HEK293 (cell line): ENCODE measurements around the gene ANKRD44.

Experiments used
- CTCF ChIA-PET: fragments of 350-600 bp; formaldehyde crosslinking; extraction: SDS; loops from one replicate; lab custom pipeline; 2021; ENCODE audit warnings: antibody characterized with exemption; lab: Yijun Ruan, JAX
- POLR2A ChIA-PET: fragments of 300-600 bp; formaldehyde crosslinking; extraction: SDS; loops from one replicate; lab custom pipeline; 2020; ENCODE audit warnings: antibody characterized with exemption, inconsistent platforms; lab: Yijun Ruan, JAX
- H3K27ac ChIP-seq: fragments of 200-500 bp; sonication (Bioruptor generic); 2 replicates; pipeline ENCODE4 v1.5.1; 2014; ENCODE audit warnings: low read depth, low read length, control low read depth, inconsistent platforms; ENCODE audit errors: extremely low read depth
- H3K36me3 ChIP-seq, 2 experiments: fragments of 200-500 bp in 1 of 2; sonication (Bioruptor generic) in 1 of 2; 1 replicate in 1 of 2; 2 replicates in 1 of 2; pipeline ENCODE4 v1.5.1; 2014 to 2017; ENCODE audit warnings: inconsistent platforms in 2 of 2, low read length in 2 of 2; ENCODE audit not compliant: control insufficient read depth in 2 of 2, insufficient read depth in 1 of 2
- H3K4me1 ChIP-seq: fragments of 200-500 bp; sonication (Bioruptor generic); 2 replicates; pipeline ENCODE4 v1.5.1; 2014; ENCODE audit warnings: mild to moderate bottlenecking, low read length, inconsistent platforms; ENCODE audit not compliant: control insufficient read depth, insufficient read depth
- H3K4me3 ChIP-seq: 2 replicates; pipeline ENCODE4 v1.5.1; 2011; ENCODE audit warnings: low read depth, mild to moderate bottlenecking, control low read depth, low read length, moderate library complexity
- H3K9me3 ChIP-seq: fragments of 200-500 bp; sonication (Bioruptor generic); 2 replicates; pipeline ENCODE4 v1.5.1; 2014; ENCODE audit warnings: low read depth, low read length, inconsistent platforms; ENCODE audit not compliant: control insufficient read depth, insufficient read depth
- AEBP2 ChIP-seq: fragments of 450-650 bp; formaldehyde crosslinking; IDR thresholded peaks from 2 replicates; pipeline ENCODE4 v1.5.1; 2016; ENCODE audit warnings: missing biosample characterization, missing genetic modification characterization, borderline replicate concordance
- GFI1B ChIP-seq: fragments of 450-650 bp; formaldehyde crosslinking; IDR thresholded peaks from 2 replicates; pipeline ENCODE4 v1.5.1; 2016; ENCODE audit warnings: missing biosample characterization, missing genetic modification characterization
- HOXA7 ChIP-seq: sonication (generic); formaldehyde crosslinking; IDR thresholded peaks from 2 replicates; pipeline ENCODE4 v1.8.1; 2022; ENCODE audit warnings: missing genetic modification reagents, borderline replicate concordance
- IKZF3 ChIP-seq: fragments of 450-650 bp; IDR thresholded peaks from 2 replicates; pipeline ENCODE4 v1.5.0; 2018; ENCODE audit warnings: missing biosample characterization, mild to moderate bottlenecking, missing genetic modification characterization, moderate library complexity
- KLF16 ChIP-seq: fragments of 450-650 bp; formaldehyde crosslinking; IDR thresholded peaks from 2 replicates; pipeline ENCODE4 v1.5.1; 2017; ENCODE audit warnings: missing biosample characterization, missing genetic modification characterization
- MEIS1 ChIP-seq: sonication (generic); formaldehyde crosslinking; IDR thresholded peaks from 2 replicates; pipeline ENCODE4 v1.8.1; 2022; ENCODE audit warnings: missing genetic modification reagents, mild to moderate bottlenecking, borderline replicate concordance
- MZF1 ChIP-seq: fragments of 450-650 bp; formaldehyde crosslinking; IDR thresholded peaks from 2 replicates; pipeline ENCODE4 v1.5.1; 2017; ENCODE audit warnings: missing biosample characterization, missing genetic modification characterization, borderline replicate concordance
- PATZ1 ChIP-seq: fragments of 450-650 bp; formaldehyde crosslinking; IDR thresholded peaks from 2 replicates; pipeline ENCODE4 v1.5.1; 2016; ENCODE audit warnings: missing biosample characterization, missing genetic modification characterization
- SETDB1 ChIP-seq: IDR thresholded peaks from one replicate; pipeline ENCODE4 v1.6.1; 2017; ENCODE audit warnings: mild to moderate bottlenecking, low read length, moderate library complexity, mixed read lengths; ENCODE audit not compliant: insufficient read length
- SP7 ChIP-seq: fragments of 450-650 bp; formaldehyde crosslinking; IDR thresholded peaks from 2 replicates; pipeline ENCODE4 v1.5.1; 2016; ENCODE audit warnings: missing biosample characterization, missing genetic modification characterization
- ZNF112 ChIP-seq: fragments of 450-650 bp; formaldehyde crosslinking; IDR thresholded peaks from 2 replicates; pipeline ENCODE4 v1.5.0; 2017; ENCODE audit warnings: missing biosample characterization, missing genetic modification characterization
- ZNF133 ChIP-seq: fragments of 450-650 bp; formaldehyde crosslinking; IDR thresholded peaks from 2 replicates; pipeline ENCODE4 v1.5.1; 2016; ENCODE audit warnings: missing biosample characterization, missing genetic modification characterization
- ZNF140 ChIP-seq: fragments of 450-650 bp; formaldehyde crosslinking; IDR thresholded peaks from 2 replicates; pipeline ENCODE4 v1.5.1; 2016; ENCODE audit warnings: missing biosample characterization, missing genetic modification characterization
- ZNF2 ChIP-seq: fragments of 450-650 bp; formaldehyde crosslinking; IDR thresholded peaks from 2 replicates; pipeline ENCODE4 v1.5.1; 2016; ENCODE audit warnings: missing biosample characterization, missing genetic modification characterization
- ZNF221 ChIP-seq: fragments of 450-650 bp; formaldehyde crosslinking; IDR thresholded peaks from 2 replicates; pipeline ENCODE4 v1.5.1; 2017; ENCODE audit warnings: missing biosample characterization, missing genetic modification characterization, borderline replicate concordance
- ZNF23 ChIP-seq: fragments of 450-650 bp; formaldehyde crosslinking; IDR thresholded peaks from 2 replicates; pipeline ENCODE4 v1.5.1; 2016; ENCODE audit warnings: missing biosample characterization, missing genetic modification characterization, borderline replicate concordance
- ZNF335 ChIP-seq: fragments of 450-650 bp; formaldehyde crosslinking; conservative IDR thresholded peaks from 2 replicates; pipeline ENCODE4 v1.5.1; 2016; ENCODE audit warnings: missing biosample characterization, missing genetic modification characterization
- ZNF350 ChIP-seq: fragments of 450-650 bp; formaldehyde crosslinking; IDR thresholded peaks from 2 replicates; pipeline ENCODE4 v1.5.0; 2017; ENCODE audit warnings: missing biosample characterization, mild to moderate bottlenecking, missing genetic modification characterization
- ZNF354C ChIP-seq: fragments of 450-650 bp; formaldehyde crosslinking; IDR thresholded peaks from 2 replicates; pipeline ENCODE4 v1.5.1; 2016; ENCODE audit warnings: missing biosample characterization, missing genetic modification characterization, low read depth, borderline replicate concordance
- ZNF416 ChIP-seq: fragments of 450-650 bp; formaldehyde crosslinking; IDR thresholded peaks from 2 replicates; pipeline ENCODE4 v1.5.1; 2016; ENCODE audit warnings: missing biosample characterization, missing genetic modification characterization
- ZNF426 ChIP-seq: fragments of 450-650 bp; formaldehyde crosslinking; IDR thresholded peaks from 2 replicates; pipeline ENCODE4 v1.5.1; 2017; ENCODE audit warnings: missing biosample characterization, missing genetic modification characterization, mild to moderate bottlenecking, inconsistent platforms, moderate library complexity
- ZNF433 ChIP-seq: fragments of 450-650 bp; formaldehyde crosslinking; IDR thresholded peaks from 2 replicates; pipeline ENCODE4 v1.5.1; 2016; ENCODE audit warnings: missing biosample characterization, missing genetic modification characterization, low read depth
- ZNF548 ChIP-seq: fragments of 450-650 bp; formaldehyde crosslinking; IDR thresholded peaks from 2 replicates; pipeline ENCODE4 v1.5.1; 2016; ENCODE audit warnings: missing biosample characterization, missing genetic modification characterization
- ZNF623 ChIP-seq: fragments of 450-650 bp; formaldehyde crosslinking; IDR thresholded peaks from 2 replicates; pipeline ENCODE4 v1.5.1; 2016; ENCODE audit warnings: missing biosample characterization, missing genetic modification characterization
- ZNF707 ChIP-seq: fragments of 450-650 bp; formaldehyde crosslinking; IDR thresholded peaks from 2 replicates; pipeline ENCODE4 v1.5.1; 2016; ENCODE audit warnings: missing biosample characterization, missing genetic modification characterization
- ZNF777 ChIP-seq: fragments of 450-650 bp; formaldehyde crosslinking; IDR thresholded peaks from 2 replicates; pipeline ENCODE4 v1.5.1; 2017; ENCODE audit warnings: missing biosample characterization, missing genetic modification characterization, borderline replicate concordance
- TF ChIP-seq, protein P1 (sequence below): fragments of 450-650 bp; IDR thresholded peaks from 2 replicates; pipeline ENCODE4 v1.5.1; 2018; ENCODE audit warnings: missing biosample characterization, missing genetic modification characterization
- TF ChIP-seq, protein P2 (sequence below): fragments of 450-650 bp; formaldehyde crosslinking; IDR thresholded peaks from 2 replicates; pipeline ENCODE4 v1.5.1; 2016; ENCODE audit warnings: missing biosample characterization, missing genetic modification characterization
- TF ChIP-seq, protein P3 (sequence below): fragments of 450-650 bp; formaldehyde crosslinking; IDR thresholded peaks from 2 replicates; pipeline ENCODE4 v1.5.1; 2017; ENCODE audit warnings: missing biosample characterization, missing genetic modification characterization

Gene ANKRD44

DNA sequence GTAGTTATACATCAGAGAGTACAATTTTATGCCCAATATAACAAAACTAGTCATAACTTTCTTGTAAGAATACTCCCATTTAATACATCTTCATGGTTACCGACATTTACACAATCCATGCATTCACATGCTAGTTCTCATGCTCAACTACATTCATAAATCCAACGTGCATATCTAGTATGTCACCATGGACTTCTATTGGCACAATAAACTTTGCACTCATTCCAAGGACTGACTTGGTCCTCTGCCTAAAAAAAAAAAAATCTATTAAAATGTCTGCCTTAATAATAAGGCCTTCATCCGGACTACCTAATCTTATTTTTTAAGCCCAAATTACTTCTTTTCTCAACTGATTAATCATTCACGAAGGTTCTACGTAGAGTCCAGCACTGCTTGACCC, 276.3 kb downstream of the ANKRD44 start (continued):
- TF ChIP-seq ZNF433 (tag by site-specific recombination) (no peak), IKZF3 (tag by site-specific recombination) (no peak), MZF1 (tag by site-specific recombination) (no peak), SP7 (tag by site-specific recombination) (no peak), SETDB1 (no peak), ZNF112 (tag by site-specific recombination) (no peak), ZNF221 (tag by site-specific recombination) (no peak)

- ChIA-PET POLR2A (no interaction called here), CTCF (interaction anchor here (0.7 to 1.2 kb wide), 2 partner anchors 70 to 80 kb away, joined by 3 to 4 read pairs; no protein-coding TSS in a partner anchor)
- no peaks in the 10 kb centered on the region for H3K36me3 ChIP-seq
- TF ChIP-seq MEIS1 (CRISPR knock-in tag) (no peak), ZNF354C (no peak), ZNF350 (tag by site-specific recombination) (no peak), AEBP2 (tag by site-specific recombination) (no peak), ZNF140 (tag by site-specific recombination) (no peak), KLF16 (tag by site-specific recombination) (no peak)
- TF ChIP-seq, protein P1, sequence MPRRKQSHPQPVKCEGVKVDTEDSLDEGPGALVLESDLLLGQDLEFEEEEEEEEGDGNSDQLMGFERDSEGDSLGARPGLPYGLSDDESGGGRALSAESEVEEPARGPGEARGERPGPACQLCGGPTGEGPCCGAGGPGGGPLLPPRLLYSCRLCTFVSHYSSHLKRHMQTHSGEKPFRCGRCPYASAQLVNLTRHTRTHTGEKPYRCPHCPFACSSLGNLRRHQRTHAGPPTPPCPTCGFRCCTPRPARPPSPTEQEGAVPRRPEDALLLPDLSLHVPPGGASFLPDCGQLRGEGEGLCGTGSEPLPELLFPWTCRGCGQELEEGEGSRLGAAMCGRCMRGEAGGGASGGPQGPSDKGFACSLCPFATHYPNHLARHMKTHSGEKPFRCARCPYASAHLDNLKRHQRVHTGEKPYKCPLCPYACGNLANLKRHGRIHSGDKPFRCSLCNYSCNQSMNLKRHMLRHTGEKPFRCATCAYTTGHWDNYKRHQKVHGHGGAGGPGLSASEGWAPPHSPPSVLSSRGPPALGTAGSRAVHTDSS: peak; percentile 58
- TF ChIP-seq, protein P2, sequence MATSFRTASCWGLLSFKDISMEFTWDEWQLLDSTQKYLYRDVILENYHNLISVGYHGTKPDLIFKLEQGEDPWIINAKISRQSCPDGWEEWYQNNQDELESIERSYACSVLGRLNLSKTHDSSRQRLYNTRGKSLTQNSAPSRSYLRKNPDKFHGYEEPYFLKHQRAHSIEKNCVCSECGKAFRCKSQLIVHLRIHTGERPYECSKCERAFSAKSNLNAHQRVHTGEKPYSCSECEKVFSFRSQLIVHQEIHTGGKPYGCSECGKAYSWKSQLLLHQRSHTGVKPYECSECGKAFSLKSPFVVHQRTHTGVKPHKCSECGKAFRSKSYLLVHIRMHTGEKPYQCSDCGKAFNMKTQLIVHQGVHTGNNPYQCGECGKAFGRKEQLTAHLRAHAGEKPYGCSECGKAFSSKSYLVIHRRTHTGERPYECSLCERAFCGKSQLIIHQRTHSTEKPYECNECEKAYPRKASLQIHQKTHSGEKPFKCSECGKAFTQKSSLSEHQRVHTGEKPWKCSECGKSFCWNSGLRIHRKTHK (tag by site-specific recombination): no peak
- no peaks in the 10 kb centered on the region for H3K9me3 ChIP-seq
- H3K4me1 ChIP-seq: no peaks in the 10 kb centered on the region
- no peak overlapping the region for H3K4me3 ChIP-seq
- H3K27ac ChIP-seq: no peak overlapping the region
Observed at GRCh38 chr2:197033222-197033621, 277.4 kb downstream of the ANKRD44 start.

GRCh38 chr2:197031803-197032202, 278.8 kb downstream of the ANKRD44 start:
- Histone ChIP-seq H3K4me1 (no peaks in the 10 kb centered on the region), H3K27ac (no peak overlapping the region), H3K36me3 (no peaks in the 10 kb centered on the region), H3K9me3 (no peaks in the 10 kb centered on the region), H3K4me3 (no peak overlapping the region)
- ChIA-PET POLR2A (no interaction called here), CTCF (no interaction called here)
- TF ChIP-seq PATZ1 (tag by site-specific recombination): no peak
- no peak for TF ChIP-seq ZNF416 (tag by site-specific recombination)
- TF ChIP-seq SP7 (tag by site-specific recombination): no peak
- TF ChIP-seq, protein P3, sequence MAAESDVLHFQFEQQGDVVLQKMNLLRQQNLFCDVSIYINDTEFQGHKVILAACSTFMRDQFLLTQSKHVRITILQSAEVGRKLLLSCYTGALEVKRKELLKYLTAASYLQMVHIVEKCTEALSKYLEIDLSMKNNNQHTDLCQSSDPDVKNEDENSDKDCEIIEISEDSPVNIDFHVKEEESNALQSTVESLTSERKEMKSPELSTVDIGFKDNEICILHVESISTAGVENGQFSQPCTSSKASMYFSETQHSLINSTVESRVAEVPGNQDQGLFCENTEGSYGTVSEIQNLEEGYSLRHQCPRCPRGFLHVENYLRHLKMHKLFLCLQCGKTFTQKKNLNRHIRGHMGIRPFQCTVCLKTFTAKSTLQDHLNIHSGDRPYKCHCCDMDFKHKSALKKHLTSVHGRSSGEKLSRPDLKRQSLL: no peak
- TF ChIP-seq ZNF2 (tag by site-specific recombination): no peak
- no peak for TF ChIP-seq ZNF335 (tag by site-specific recombination)
- TF ChIP-seq ZNF707 (tag by site-specific recombination): no peak
- TF ChIP-seq ZNF426: no peak
- no peak for TF ChIP-seq ZNF623 (tag by site-specific recombination)
- no peak for TF ChIP-seq ZNF133
- no peak for TF ChIP-seq HOXA7
- TF ChIP-seq ZNF548: no peak
- TF ChIP-seq ZNF777 (tag by site-specific recombination): no peak
- TF ChIP-seq ZNF23 (tag by site-specific recombination): no peak
- TF ChIP-seq GFI1B (tag by site-specific recombination): no peak
